GM21526 (cell line): ENCODE results near the gene AMMECR1.
"Not testable (repeated sequence)": the region's sequence is repeated elsewhere in the genome, so short reads cannot be mapped to it uniquely, and the experiment has no call there.

Experiments
- ATAC-seq: cut with Tn5 transposase; IDR thresholded peaks from one replicate; pipeline ENCODE4 v1.9.1; 2021; ENCODE audit warnings: moderate library complexity; ENCODE audit not compliant: unreplicated experiment, low FRiP score

Gene AMMECR1

GRCh38 chrX:110259117-110259516, 58.8 kb downstream of the AMMECR1 start:
- no peak for ATAC-seq

DNA sequence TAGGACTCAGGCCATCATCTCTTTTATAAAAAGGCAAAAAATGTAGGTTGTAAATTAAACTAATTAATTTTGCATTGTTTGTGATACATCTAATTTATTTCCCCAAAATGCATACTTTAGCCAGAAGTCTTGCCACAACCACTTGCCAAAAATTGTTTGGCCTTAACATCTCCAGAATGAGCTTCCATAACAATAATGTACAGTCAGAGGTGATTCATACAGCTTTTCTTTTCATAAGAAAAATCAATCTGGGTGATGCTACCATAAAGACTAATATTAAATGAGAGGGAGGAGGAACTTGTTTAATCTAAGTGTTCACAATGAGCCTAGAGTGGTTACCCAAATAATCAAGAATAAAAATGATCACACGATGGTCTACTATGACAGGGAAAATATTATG, 59.3 kb downstream of the AMMECR1 start:
- no peak for ATAC-seq

DNA sequence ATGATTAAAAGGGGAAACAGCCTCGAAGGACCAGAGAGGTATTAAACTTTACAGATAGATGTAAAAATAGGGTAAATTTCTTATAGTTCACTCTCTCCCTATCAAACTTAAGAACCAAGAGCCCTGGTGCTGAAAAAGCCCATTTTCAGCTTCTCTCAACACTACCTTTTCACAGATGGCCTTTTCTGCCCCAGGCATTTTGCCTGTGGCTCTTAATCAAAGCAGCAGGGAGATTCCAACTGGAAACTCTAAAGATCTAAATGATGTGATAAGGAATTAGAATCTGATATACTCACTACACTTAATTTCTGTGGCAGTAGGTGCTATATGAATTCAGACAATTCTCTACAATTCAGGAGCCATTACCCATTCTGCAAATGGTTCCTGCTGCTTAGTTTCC, 60.0 kb downstream of the AMMECR1 start:
- ATAC-seq, result no peak

- no peak for ATAC-seq
Measured at GRCh38 chrX:110252711-110253110, 65.2 kb downstream of the AMMECR1 start.

DNA sequence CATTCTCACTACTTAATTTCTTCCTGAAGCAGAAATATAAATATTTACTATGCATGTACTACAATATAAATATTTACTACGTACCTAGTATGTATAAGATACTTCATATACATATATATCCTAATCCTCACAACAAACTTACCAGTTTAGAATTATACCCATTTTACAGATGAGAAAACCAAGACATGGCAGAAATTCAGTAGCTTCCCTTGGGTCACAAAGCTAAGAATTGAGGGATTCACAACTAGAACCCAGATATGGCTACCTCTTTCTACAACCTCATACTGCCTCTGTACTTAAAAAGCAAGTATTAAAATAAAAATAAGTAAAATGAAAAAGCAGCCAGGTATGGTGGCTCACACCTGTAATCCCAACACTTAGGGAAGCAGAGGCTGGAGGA, 65.9 kb downstream of the AMMECR1 start:
- no peak for ATAC-seq

- no peak for ATAC-seq
Measured at GRCh38 chrX:110251526-110251925, 66.4 kb downstream of the AMMECR1 start.

- no peak for ATAC-seq
Measured at GRCh38 chrX:110250847-110251246, 67.0 kb downstream of the AMMECR1 start.

GRCh38 chrX:110248578-110248977, 69.3 kb downstream of the AMMECR1 start:
- no peak for ATAC-seq

GRCh38 chrX:110245011-110245410, 72.9 kb downstream of the AMMECR1 start:
- no peak for ATAC-seq

- ATAC-seq, result no peak
Measured at GRCh38 chrX:110242371-110242770, 75.5 kb downstream of the AMMECR1 start.

GRCh38 chrX:110241816-110242215, 76.1 kb downstream of the AMMECR1 start:
- ATAC-seq, result no peak

DNA sequence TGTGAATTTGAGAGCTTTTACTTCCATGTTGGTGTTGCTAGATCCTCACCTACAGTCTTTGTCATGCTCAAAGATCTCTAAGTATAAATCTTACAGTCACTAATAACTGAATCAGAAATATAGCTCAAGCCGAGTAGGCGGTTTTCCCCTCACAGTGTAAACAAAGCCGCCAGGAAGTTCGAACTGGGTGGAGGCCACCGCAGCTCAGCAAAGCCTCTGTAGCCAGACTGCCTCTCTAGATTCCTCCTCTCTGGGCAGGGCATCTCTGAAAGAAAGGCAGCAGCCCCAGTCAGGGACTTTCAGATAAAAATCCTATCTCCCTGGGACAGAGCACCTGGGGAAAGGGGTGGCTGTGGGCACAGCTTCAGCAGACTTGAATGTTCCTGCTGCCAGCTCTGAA, 79.6 kb downstream of the AMMECR1 start:
- ATAC-seq, result not testable (repeated sequence)

GRCh38 chrX:110231485-110231884, 86.4 kb downstream of the AMMECR1 start:
- ATAC-seq, result not testable (repeated sequence)

DNA sequence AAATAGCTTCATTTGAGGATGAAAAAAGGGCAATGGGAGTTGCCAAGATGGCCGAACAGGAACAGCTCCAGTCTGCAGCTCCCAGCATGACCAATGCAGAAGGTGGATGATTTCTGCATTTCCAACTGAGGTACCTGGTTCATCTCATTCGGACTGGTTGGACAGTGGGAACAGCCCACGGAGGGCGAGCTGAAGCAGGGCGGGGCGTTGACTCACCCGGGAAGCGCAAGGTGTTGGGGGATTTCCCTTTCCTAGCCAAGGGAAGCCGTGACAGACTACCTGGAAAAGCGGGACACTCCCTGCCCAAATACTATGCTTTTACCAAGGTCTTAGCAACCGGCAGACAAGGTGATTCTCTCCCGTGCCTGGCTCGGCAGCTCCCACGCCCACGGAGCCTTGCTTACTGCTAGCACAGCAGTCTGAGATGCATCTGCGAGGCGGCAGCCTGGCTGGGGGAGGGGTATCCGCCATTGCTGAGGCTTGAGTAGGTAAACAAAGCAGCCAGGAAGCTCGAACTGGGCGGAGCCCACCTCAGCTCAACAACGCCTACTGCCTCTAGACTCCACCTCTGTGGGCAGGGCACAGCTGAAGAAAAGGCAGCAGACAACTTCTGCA, 88.3 kb downstream of the AMMECR1 start:
- not testable (repeated sequence) for ATAC-seq

GRCh38 chrX:110228453-110228852, 89.4 kb downstream of the AMMECR1 start:
- no peak for ATAC-seq

GRCh38 chrX:110226931-110227330, 91.0 kb downstream of the AMMECR1 start:
- no peak for ATAC-seq

- no peak for ATAC-seq
Measured at GRCh38 chrX:110224926-110225617, 92.8 kb downstream of the AMMECR1 start.

GRCh38 chrX:110222497-110223257, 95.2 kb downstream of the AMMECR1 start:
- no peak for ATAC-seq

- ATAC-seq, result no peak
Measured at GRCh38 chrX:110219920-110220319, 98.0 kb downstream of the AMMECR1 start.

DNA sequence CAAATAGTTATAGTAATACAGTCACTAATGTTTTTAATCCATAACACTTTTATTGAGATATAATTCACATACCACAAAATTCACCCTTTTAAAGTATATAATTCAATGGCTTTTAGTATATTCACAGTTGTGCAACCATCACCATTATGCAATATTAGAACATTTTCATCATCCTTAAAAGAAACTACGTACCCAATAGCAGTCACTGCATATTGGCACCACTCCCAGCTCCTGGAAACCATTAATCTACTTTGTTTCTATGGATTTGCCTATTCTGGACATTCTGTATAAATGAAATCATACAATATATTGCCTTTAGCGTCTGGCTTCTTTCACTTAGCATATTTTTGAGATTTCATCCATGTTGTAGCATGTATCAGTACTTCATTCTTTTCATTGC, 99.3 kb downstream of the AMMECR1 start:
- ATAC-seq, result no peak

GRCh38 chrX:110216027-110216426, 101.9 kb downstream of the AMMECR1 start:
- ATAC-seq, result no peak

- ATAC-seq, result no peak
Measured at GRCh38 chrX:110215411-110215810, 102.5 kb downstream of the AMMECR1 start.
